ENCODE measurements around the gene BMPR1B.

BMPR1B gene

DNA sequence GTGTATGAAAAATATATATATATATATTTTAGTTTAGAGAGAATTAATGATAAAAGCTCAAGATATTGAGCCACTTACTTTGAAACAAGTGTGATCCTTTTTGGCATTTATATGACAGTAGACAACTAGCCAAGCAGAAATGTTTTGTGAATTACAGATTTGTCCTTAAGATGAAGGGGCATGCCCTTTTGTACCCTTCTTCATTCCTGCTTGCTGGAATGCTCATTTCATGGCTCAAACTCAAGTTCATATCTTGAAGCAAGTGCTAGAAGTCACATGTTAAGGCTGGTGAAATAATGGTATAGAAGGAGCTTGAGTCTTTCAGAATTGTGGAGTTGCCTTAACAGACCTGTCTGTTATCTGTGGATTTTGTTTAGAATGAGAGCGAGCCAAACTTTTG lies 203.0 kb downstream of the BMPR1B start:
- DNase-seq (ENCODE audit: low read depth), result no peak

DNA sequence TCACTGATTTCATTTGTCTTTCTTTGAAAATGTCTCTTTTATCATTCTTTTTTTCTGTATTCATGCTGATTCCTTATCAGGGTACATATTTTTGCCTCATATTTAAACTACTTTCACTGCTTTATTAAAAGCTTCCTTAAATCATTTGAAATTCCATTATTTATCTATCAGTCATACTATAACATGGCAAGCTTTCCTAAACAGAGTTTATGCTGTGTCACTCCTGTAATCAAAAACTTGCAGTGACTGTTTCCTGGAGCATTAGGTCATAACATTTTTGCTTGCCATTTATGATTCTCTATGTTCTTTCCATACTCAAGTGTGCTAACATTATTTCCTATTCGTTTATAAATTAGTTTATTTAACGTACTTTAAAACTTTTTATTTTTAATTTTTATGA lies 203.7 kb downstream of the BMPR1B start:
- DNase-seq (ENCODE audit: low read depth), result no peak

- no peak for DNase-seq (ENCODE audit: low read depth)
These were observed 204.7 kb downstream of the BMPR1B start for GRCh38 chr4:94962484-94962883.

DNA sequence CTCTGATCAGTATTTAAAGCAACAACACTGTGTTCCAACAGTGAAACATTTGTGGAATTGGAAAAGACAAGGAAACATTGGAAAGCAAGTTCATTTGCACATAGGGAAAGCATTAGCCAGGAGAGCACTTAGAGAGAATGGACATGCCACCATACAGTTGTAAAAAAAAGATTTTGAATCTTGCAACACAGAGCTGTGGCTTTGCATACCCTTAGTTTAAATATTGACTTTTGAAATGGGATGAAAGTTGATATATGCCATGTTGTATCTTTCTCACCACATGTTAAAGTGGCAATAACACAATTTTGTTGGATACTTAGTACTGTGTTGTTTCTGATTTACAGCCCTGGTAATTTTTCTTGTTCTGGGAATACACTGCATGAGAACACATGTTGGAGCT lies 208.1 kb downstream of the BMPR1B start:
- DNase-seq (ENCODE audit: low read depth), result no peak

DNA sequence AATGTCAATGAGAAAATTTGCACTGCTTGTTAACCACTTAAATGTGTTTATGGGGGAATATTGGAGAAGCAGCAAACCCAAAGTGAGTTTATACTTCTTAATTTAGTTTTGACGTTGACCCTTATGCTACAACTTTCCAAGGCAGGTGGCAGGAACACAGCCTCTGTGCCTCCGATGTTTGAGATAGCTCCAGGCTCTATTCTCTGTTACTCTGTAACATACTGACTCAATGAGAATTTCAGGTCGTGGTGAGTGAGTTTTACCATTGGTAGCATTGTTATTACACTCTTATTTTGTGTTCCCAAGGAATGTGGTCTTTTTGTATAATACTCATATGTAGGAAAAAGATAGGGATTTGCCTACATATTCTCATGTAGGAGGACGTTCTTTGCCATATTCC lies 210.7 kb downstream of the BMPR1B start:
- no peak for DNase-seq (ENCODE audit: low read depth)

- DNase-seq (ENCODE audit: low read depth), result no peak
These were observed 212.9 kb downstream of the BMPR1B start for GRCh38 chr4:94970650-94971049.

DNA sequence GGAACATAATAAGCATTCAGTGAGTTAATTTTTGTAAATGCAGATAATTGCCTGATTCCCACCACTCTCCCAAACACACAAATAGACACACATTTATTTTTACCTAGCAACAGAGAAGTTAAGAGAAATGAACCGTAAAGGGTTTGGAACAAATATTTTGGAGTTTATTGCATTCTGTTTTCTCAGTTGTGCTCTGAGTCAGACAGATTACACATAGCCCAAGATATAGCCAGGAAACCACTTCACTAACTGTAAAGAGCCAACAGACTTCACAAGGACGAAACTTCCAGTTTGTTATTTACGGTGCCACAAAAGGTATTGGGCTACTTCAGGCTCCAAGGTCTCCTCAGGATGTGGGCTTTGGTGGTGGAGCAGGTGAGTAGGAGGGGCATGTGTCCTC lies 217.0 kb downstream of the BMPR1B start:
- DNase-seq (ENCODE audit: low read depth), result no peak

GRCh38 chr4:94976371-94977011 lies 218.7 kb downstream of the BMPR1B start:
- no peak for DNase-seq (ENCODE audit: low read depth)

DNA sequence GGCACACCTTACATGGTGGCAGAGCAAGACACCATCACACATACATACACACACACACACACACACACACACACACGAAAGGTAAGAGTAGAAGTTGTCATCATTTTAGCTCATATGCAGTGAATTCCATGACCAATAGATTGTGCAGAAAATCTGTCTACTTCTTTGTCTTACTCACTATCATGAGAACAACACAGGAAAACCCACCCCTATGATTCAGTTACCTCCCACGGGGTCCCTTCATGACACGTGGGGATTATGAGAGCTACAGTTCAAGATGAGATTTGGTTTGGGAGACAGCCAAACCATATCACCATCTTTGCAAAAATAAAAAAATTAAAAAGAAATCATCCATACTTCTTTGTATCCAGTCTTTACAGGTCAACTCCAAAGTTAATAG lies 221.1 kb downstream of the BMPR1B start:
- no peak for DNase-seq (ENCODE audit: low read depth)

DNA sequence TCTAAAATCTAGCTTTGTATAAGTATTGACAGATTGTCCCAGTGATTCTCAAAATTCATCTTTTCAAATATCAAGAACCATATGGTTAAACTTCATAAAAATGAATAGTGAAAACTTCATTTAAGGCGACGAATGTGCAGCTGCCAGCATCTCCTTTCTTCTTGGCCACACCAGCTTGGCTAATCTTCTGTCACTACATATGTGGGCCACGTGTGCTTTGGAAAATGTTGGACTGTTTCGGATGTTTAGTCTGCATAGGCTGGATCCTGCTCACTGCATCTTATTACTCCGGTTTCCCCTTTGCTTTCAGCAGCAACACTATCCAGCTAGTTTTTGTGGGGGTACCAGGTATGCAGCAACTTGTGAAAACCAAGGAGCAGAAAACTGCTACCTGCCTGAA lies 221.9 kb downstream of the BMPR1B start:
- DNase-seq (ENCODE audit: low read depth), result no peak

- no peak for DNase-seq (ENCODE audit: low read depth)
These were observed 238.1 kb downstream of the BMPR1B start for GRCh38 chr4:94995684-94996394.

DNA sequence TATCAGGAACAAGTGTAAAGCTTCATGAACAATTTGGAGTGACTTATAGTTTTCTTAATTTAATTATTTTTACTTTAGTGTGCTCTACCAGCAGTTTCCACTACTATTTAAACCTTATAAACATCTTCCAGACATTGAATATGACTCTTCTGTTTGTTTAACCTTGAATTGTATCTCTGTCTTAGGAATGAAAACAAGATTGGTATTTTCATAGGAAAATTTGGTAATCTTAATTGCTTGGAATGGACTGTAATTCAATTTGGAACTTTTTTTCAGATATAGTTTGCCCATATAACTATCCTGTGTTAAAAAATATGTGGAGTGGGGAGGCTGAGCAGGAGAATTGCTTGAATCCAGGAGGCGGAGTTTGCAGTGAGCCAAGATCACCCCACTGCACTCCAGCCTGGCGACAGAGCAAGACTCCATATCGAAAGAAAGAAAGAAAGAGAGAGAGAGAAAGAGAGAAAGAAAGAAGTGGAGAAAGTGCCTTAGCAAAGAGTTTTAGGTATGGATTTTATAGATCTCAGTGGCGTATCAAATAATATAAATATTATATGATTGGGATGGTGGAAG lies 242.4 kb downstream of the BMPR1B start:
- no peak for DNase-seq (ENCODE audit: low read depth)

DNA sequence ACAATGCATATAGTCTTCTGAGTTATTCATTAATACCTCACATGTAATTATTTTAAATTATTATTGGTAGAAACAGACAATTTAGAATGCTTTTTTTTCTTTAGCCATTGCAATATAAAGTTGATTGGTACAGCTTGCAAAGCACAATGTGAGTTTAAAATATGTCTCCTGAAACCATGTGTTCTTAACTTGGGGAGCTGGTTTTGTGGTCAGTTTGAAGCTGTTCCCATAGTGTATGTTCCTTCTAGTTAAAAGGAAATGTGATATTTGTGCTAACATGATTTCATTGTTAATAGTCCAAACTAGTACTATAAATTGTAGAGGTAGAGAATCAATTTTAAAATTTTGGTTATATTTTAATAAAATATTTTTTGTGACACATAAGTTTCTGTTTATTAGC lies 247.2 kb downstream of the BMPR1B start:
- no peak for DNase-seq (ENCODE audit: low read depth)

DNA sequence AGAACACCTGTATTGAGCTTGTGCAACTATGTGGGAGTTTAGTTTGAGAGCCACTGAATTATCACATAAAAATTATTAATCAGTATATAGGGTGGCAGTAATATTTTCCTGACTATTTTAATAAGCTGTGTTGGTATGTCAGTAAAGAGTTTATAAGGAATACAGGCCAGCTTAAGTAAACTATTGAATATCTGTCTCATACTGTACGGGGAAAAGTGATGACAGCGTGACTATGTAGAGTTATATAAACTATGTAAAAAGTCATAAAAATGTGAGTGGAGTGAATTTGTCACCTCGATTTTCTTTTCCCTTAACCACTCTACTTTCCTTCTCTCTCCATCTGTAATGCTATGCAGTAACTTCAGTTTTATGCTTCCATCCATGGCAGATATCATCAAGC lies 250.2 kb downstream of the BMPR1B start:
- DNase-seq (ENCODE audit: low read depth), result no peak

DNA sequence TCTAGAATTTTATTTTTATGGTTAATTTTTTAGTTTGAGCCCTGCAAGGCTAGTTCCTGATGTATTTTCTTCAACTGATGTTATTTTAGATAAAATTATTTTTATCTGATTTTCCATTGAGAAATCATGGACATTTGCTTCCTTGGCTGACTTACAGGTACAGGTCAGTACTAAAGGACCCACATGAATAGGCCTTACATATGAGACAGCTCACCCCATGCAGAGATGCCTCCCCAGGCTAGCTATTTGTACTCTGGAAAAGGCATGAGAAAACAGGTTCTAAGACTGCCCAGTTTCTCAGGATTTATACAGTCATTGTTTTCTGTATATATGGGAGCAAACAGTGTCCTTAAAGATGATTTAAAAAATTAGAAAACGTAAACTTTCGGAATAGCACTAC lies 255.5 kb downstream of the BMPR1B start:
- no peak for DNase-seq (ENCODE audit: low read depth)

DNA sequence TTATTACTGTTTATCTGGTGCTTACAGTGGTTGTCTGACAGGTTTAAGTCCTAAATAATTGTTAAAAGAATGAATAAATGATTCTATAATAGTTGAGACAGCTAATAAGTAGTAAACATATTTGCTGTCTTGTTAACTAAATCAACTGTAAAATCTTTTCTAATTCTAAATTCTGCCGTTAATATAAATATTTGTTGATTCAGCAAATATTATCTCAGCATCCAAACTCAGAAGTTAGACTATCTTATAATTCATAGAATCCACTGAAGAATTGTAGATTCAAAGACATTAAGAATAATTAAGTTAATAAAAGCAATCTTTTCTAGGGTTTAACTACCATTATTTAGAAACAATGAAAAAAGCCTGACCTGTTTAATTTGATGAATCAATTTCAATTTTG lies 256.3 kb downstream of the BMPR1B start:
- DNase-seq (ENCODE audit: low read depth), result no peak

- DNase-seq (ENCODE audit: low read depth), result no peak
These were observed 259.7 kb downstream of the BMPR1B start for GRCh38 chr4:95017305-95018064.

- DNase-seq (ENCODE audit: low read depth), result no peak
These were observed 261.0 kb downstream of the BMPR1B start for GRCh38 chr4:95018785-95019184.

GRCh38 chr4:95020521-95020920 lies 262.8 kb downstream of the BMPR1B start:
- no peak for DNase-seq (ENCODE audit: low read depth)

- no peak for DNase-seq (ENCODE audit: low read depth)
These were observed 263.3 kb downstream of the BMPR1B start for GRCh38 chr4:95021099-95021498.

- no peak for DNase-seq (ENCODE audit: low read depth)
These were observed 265.4 kb downstream of the BMPR1B start for GRCh38 chr4:95023110-95023509.

DNA sequence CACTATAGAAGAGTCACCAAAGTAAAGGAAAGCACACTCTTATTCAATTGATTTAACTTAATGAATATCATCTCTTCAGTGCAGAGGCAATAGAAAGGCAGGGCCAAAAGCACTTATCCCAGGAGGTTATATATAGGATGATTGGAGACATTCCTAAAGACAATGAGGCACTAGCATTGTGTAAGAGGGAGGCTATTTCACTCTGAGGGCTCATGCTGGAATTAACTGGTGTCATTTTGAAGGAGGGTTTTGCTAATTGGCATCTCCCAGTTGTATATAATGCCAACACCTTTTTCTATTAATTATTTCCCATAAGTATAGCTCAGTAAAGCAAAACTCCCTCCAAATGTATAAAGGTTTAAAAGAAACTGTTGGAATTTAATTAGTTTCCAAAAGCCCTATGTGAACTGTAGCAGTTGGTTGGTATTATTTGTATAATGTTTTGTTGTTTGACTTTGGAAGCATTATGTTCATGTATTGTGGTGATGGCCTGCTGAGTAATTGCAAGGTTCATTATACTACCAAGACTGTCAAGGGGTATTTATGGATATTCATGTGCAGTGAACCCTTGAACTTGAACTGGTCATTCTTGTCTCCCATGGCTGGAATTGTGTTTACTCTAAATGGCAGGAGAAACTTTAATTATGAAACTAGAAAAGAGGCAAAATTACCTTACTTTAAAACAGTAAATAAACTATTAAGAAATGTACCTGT lies 270.3 kb downstream of the BMPR1B start:
- no peak for DNase-seq (ENCODE audit: low read depth)
